ENCODE data around the gene LRRC52. TPM values are rescaled to one million over a fixed set of nuclear protein-coding genes. Genes with fewer than 3 reads are reported as not detected.
A peak's percentile ranks its signal among the peaks of the same experiment; 100 is the strongest.

The LRRC52 gene
- not detected for total RNA-seq (ENCODE audit: insufficient read depth, low replicate concordance)

- DNase-seq (ENCODE audit: low spot score): peak; percentile 12
Observed at GRCh38 chr1:165543532-165544438, at the start of gene LRRC52. Gene LRRC52, plus strand, starts transcription at chr1:165544000. Its CDS starts 297 bp downstream, at chr1:165544297.

- no peak for DNase-seq (ENCODE audit: low spot score)
Observed at GRCh38 chr1:165494949-165495857, 48.6 kb upstream of the LRRC52 start.

- DNase-seq (ENCODE audit: low spot score): peak; percentile 32
Observed at GRCh38 chr1:165495858-165496205, 48.0 kb upstream of the LRRC52 start.

GRCh38 chr1:165496501-165496900 is 47.3 kb upstream of the LRRC52 start:
- DNase-seq (ENCODE audit: low spot score): peak; percentile 71

- peak; percentile 11 for DNase-seq (ENCODE audit: low spot score)
Observed at GRCh38 chr1:165497069-165498013, 46.5 kb upstream of the LRRC52 start.

- DNase-seq (ENCODE audit: low spot score): no peak
Observed at GRCh38 chr1:165501330-165501969, 42.4 kb upstream of the LRRC52 start.

GRCh38 chr1:165501970-165502348 is 41.8 kb upstream of the LRRC52 start:
- no peak for DNase-seq (ENCODE audit: low spot score)

- DNase-seq (ENCODE audit: low spot score): no peak
Observed at GRCh38 chr1:165507570-165507969, 36.2 kb upstream of the LRRC52 start.

GRCh38 chr1:165508291-165508690 is 35.5 kb upstream of the LRRC52 start:
- no peak for DNase-seq (ENCODE audit: low spot score)

- DNase-seq (ENCODE audit: low spot score): no peak
Observed at GRCh38 chr1:165512816-165513215, 31.0 kb upstream of the LRRC52 start.

GRCh38 chr1:165516469-165516868 is 27.3 kb upstream of the LRRC52 start:
- DNase-seq (ENCODE audit: low spot score): no peak

GRCh38 chr1:165520646-165521045 is 23.2 kb upstream of the LRRC52 start:
- DNase-seq (ENCODE audit: low spot score): no peak

- no peak for DNase-seq (ENCODE audit: low spot score)
Observed at GRCh38 chr1:165524639-165525285, 19.0 kb upstream of the LRRC52 start.

GRCh38 chr1:165525708-165526107 is 18.1 kb upstream of the LRRC52 start:
- no peak for DNase-seq (ENCODE audit: low spot score)

- DNase-seq (ENCODE audit: low spot score): no peak
Observed at GRCh38 chr1:165527251-165528007, 16.4 kb upstream of the LRRC52 start.

- DNase-seq (ENCODE audit: low spot score): no peak
Observed at GRCh38 chr1:165531021-165531420, 12.8 kb upstream of the LRRC52 start.

- no peak for DNase-seq (ENCODE audit: low spot score)
Observed at GRCh38 chr1:165532053-165532452, 11.7 kb upstream of the LRRC52 start.

- DNase-seq (ENCODE audit: low spot score): no peak
Observed at GRCh38 chr1:165533254-165533653, 10.5 kb upstream of the LRRC52 start.

- DNase-seq (ENCODE audit: low spot score): no peak
Observed at GRCh38 chr1:165536016-165536415, 7.8 kb upstream of the LRRC52 start.

Data from umbilical cord (tissue), 2 donors.